Endothelial cell of umbilical vein (primary cell): Measurements from ENCODE around the gene CDH23. TPM values are rescaled to one million over a fixed set of nuclear protein-coding genes. Genes with fewer than 3 reads are reported as not detected.

Experiments used
- BruUV-seq: library from RNA; stranded (reverse); fragments of 400-500 nt; replicated peaks from 2 replicates; lab custom pipeline; 2021; lab: Mats Ljungman, UMichigan
- CTCF ChIA-PET: fragments of 300-600, 350-600 bp; sonication (Branson Sonifier 250); formaldehyde crosslinking; loops from one replicate; lab custom pipeline; 2021; ENCODE audit warnings: antibody characterized with exemption, inconsistent platforms; lab: Charles Lee
- POLR2A ChIA-PET: fragments of 300-600, 350-600 bp; sonication (Branson Sonifier 250); formaldehyde crosslinking; loops from one replicate; lab custom pipeline; 2021; ENCODE audit warnings: antibody characterized with exemption, inconsistent platforms; lab: Charles Lee
- DNase-seq: peaks from one replicate; pipeline ENCODE4 v3.0.0-alpha.2; 2011; ENCODE audit warnings: low read depth, low spot score
- FAIRE-seq: peaks from 2 replicates; lab custom pipeline; 2011; peaks lifted over from hg19 to GRCh38; lab: Jason Lieb, UNC
- H2AFZ ChIP-seq: 2 replicates; pipeline ENCODE4 v1.6.0; 2012; ENCODE audit warnings: low read depth, low read length, control low read depth, inconsistent platforms
- H3K27ac ChIP-seq: 2 replicates; pipeline ENCODE4 v1.5.1; 2011; ENCODE audit warnings: low read depth, mild to moderate bottlenecking, control low read depth, low read length, moderate library complexity; ENCODE audit not compliant: insufficient read depth
- H3K27me3 ChIP-seq, 2 experiments: 2 replicates each; pipeline versions ENCODE4 v1.6.0 to v1.6.1; 2011; ENCODE audit warnings: low read length in 2 of 2, mixed read lengths in 1 of 2; ENCODE audit not compliant: control insufficient read depth in 2 of 2, insufficient read depth in 2 of 2
- H3K36me3 ChIP-seq, 2 experiments: 2 replicates in 1 of 2; 3 replicates in 1 of 2; pipeline ENCODE4 v1.5.1; 2011; ENCODE audit warnings: low read length in 2 of 2, mild to moderate bottlenecking in 1 of 2, moderate library complexity in 1 of 2; ENCODE audit not compliant: control insufficient read depth in 2 of 2, insufficient read depth in 2 of 2; ENCODE audit errors: extremely low read depth in 1 of 2
- H3K4me1 ChIP-seq: 3 replicates; pipeline ENCODE4 v1.5.1; 2011; ENCODE audit warnings: mild to moderate bottlenecking, low read length; ENCODE audit not compliant: control insufficient read depth, insufficient read depth; ENCODE audit errors: extremely low read depth
- H3K4me2 ChIP-seq: 2 replicates; pipeline ENCODE4 v1.6.1; 2011; ENCODE audit warnings: low read length, control low read depth, mixed read lengths; ENCODE audit not compliant: insufficient read depth
- H3K4me3 ChIP-seq, 3 experiments: fragments of 200-600 bp in 1 of 3; sonication (generic), shearing (Covaris generic) in 1 of 3; replicated peaks in 1 of 3; 2 replicates each; pipeline ENCODE4 v1.5.1; 2011 to 2016; ENCODE audit warnings: control low read depth in 3 of 3, low read length in 3 of 3, mild to moderate bottlenecking in 2 of 3, inconsistent platforms in 1 of 3, low read depth in 1 of 3, moderate library complexity in 1 of 3; ENCODE audit not compliant: insufficient read depth in 1 of 3
- H3K79me2 ChIP-seq: 2 replicates; pipeline ENCODE4 v1.6.0; 2012; ENCODE audit warnings: low read length, inconsistent platforms; ENCODE audit not compliant: control insufficient read depth, insufficient read depth
- H3K9ac ChIP-seq: replicated peaks from 2 replicates; pipeline ENCODE3; 2011; ENCODE audit warnings: low read length, control low read depth; ENCODE audit not compliant: insufficient read depth; ENCODE audit errors: extremely low read depth
- H3K9me1 ChIP-seq: replicated peaks from 3 replicates; pipeline ENCODE4 v1.6.0; 2011; ENCODE audit warnings: mild to moderate bottlenecking, low read length; ENCODE audit not compliant: control insufficient read depth, insufficient read depth; ENCODE audit errors: extremely low read depth
- H3K9me3 ChIP-seq: replicated peaks from 2 replicates; pipeline ENCODE4 v1.5.1; 2012; ENCODE audit warnings: low read length, inconsistent platforms; ENCODE audit not compliant: control insufficient read depth, insufficient read depth
- H4K20me1 ChIP-seq: replicated peaks from 2 replicates; pipeline ENCODE3; 2011; ENCODE audit warnings: mild to moderate bottlenecking, low read length; ENCODE audit not compliant: control insufficient read depth, insufficient read depth; ENCODE audit errors: extremely low read depth
- CTCF ChIP-seq, 2 donors: IDR thresholded peaks; 1 replicate in 1 of 2; 2 replicates in 1 of 2; pipeline ENCODE4 v1.5.1; 2011; ENCODE audit warnings: low read length in 2 of 2, mild to moderate bottlenecking in 2 of 2, moderate library complexity in 2 of 2, control low read depth in 1 of 2, inconsistent platforms in 1 of 2, low read depth in 1 of 2; ENCODE audit not compliant: insufficient read depth in 1 of 2; ENCODE audit errors: extremely low read depth in 1 of 2
- EZH2 ChIP-seq: IDR thresholded peaks from 2 replicates; pipeline ENCODE4 v1.6.1; 2012; ENCODE audit warnings: borderline replicate concordance, low read depth, mild to moderate bottlenecking, moderate library complexity, low read length, inconsistent platforms; ENCODE audit not compliant: severe bottlenecking
- FOS ChIP-seq: IDR thresholded peaks from 2 replicates; pipeline ENCODE4 v1.6.1; 2011; ENCODE audit warnings: mild to moderate bottlenecking, low read length, moderate library complexity, borderline replicate concordance; ENCODE audit not compliant: insufficient read depth
- GATA2 ChIP-seq: IDR thresholded peaks from 2 replicates; pipeline ENCODE4 v1.7.0; 2011; ENCODE audit warnings: low read depth, mild to moderate bottlenecking, moderate library complexity, mixed read lengths, low read length; ENCODE audit not compliant: insufficient read length, insufficient read depth
- MAX ChIP-seq: IDR thresholded peaks from 2 replicates; pipeline ENCODE4 v1.6.1; 2011; ENCODE audit not compliant: insufficient read depth, insufficient read length
- MYC ChIP-seq: IDR thresholded peaks from one replicate; pipeline ENCODE4 v1.6.1; 2011; ENCODE audit warnings: mild to moderate bottlenecking, low read depth, low read length
- POLR2A ChIP-seq: IDR thresholded peaks from 2 replicates; pipeline ENCODE4 v1.6.1; 2012; ENCODE audit warnings: low read depth, mild to moderate bottlenecking, control low read depth, low read length
- POLR2AphosphoS5 ChIP-seq: IDR thresholded peaks from 2 replicates; pipeline ENCODE4 v1.6.1; 2012; ENCODE audit warnings: low read depth, mild to moderate bottlenecking, control low read depth, low read length, moderate library complexity; ENCODE audit not compliant: insufficient read depth
- dilution Hi-C: fragments of 300-500 bp; cut with MboI; formaldehyde crosslinking; loops from one replicate; pipeline ENCODE4 v1.15.0; 2019; ENCODE audit warnings: low sequenced_read_pairs; ENCODE audit not compliant: extremely low pct_ligation_motif_present
- intact Hi-C: fragments of 100-400 bp; cut with micrococcal nuclease; formaldehyde crosslinking; loops from one replicate; pipeline ENCODE4 v1.10.0; 2022
- polyA plus RNA-seq, 4 experiments: library from polyadenylated mRNA; depleted of rRNA in 3 of 4; stranded (reverse) in 3 of 4; unstranded in 1 of 4; fragments of >200 nt; gene quantifications; 2 replicates each; pipeline versions ENCODE4 v1.2.1 to v1.2.3, GENCODE V29; 2011 to 2012; ENCODE audit warnings: missing spikeins in 1 of 4
- total RNA-seq: library from RNA; stranded (reverse); gene quantifications from 2 replicates; pipeline ENCODE4 v1.2.3, GENCODE V29; 2021

CDH23 gene
- total and polyA plus RNA-seq, 2 donors (not counting 3 experiments of a cell fraction or from before 2014, with no cell fraction given): not detected

- no peaks in the 10 kb centered on the region for H3K4me1 ChIP-seq
- FAIRE-seq (no peak), DNase-seq (no peak)
- no peak overlapping the region for H3K4me3 ChIP-seq
- H3K9me1 ChIP-seq: no peaks in the 10 kb centered on the region
- H3K4me2 ChIP-seq: no peak overlapping the region
- POLR2A ChIA-PET: no interaction called here
- no peaks in the 10 kb centered on the region for H3K79me2 ChIP-seq
- H3K27ac ChIP-seq: no peak overlapping the region
- no peaks in the 10 kb centered on the region for H3K36me3 ChIP-seq
- no peaks in the 10 kb centered on the region for H4K20me1 ChIP-seq
- TF ChIP-seq POLR2A: no peak
- TF ChIP-seq MYC: no peak
- TF ChIP-seq GATA2: no peak
- no peak for TF ChIP-seq EZH2
- H3K27me3 ChIP-seq: peaks cover 6 to 16% of the 10 kb centered on the region in 2 experiments
- dilution Hi-C loops (no loop called here), intact Hi-C loops (no loop called here)
- BruUV-seq: no TSS peak
- H3K9ac ChIP-seq: no peak overlapping the region
- CTCF ChIA-PET: interaction anchor here (1.7 kb wide), 1 partner anchor 43 kb away, joined by 8 read pairs; no protein-coding TSS in a partner anchor
- no peaks in the 10 kb centered on the region for H3K9me3 ChIP-seq
- H2AFZ ChIP-seq: no peak overlapping the region
Observed at GRCh38 chr10:71527135-71527534, 130.4 kb downstream of the CDH23 start.

- Histone ChIP-seq H3K27ac (no peak overlapping the region), H2AFZ (no peak overlapping the region), H3K4me3 (no peak overlapping the region), H4K20me1 (no peaks in the 10 kb centered on the region), H3K9ac (no peak overlapping the region), H3K4me1 (no peaks in the 10 kb centered on the region), H3K27me3 (peaks cover 4% of the 10 kb centered on the region in 2 experiments), H3K79me2 (no peaks in the 10 kb centered on the region), H3K9me3 (no peaks in the 10 kb centered on the region), H3K36me3 (no peaks in the 10 kb centered on the region), H3K4me2 (no peak overlapping the region), H3K9me1 (no peaks in the 10 kb centered on the region)
- TF ChIP-seq GATA2 (no peak), CTCF (IDR thresholded peaks at IDR 0.05; ENCODE audit: extremely low read depth in 1 of 2, insufficient read depth in 1 of 2, low read depth in 1 of 2, low read length in 2 of 2) (no peak), POLR2AphosphoS5 (no peak), MAX (no peak), FOS (no peak)
- POLR2A ChIA-PET: no interaction called here
- intact Hi-C loops (no loop called here), dilution Hi-C loops (no loop called here)
- CTCF ChIA-PET: no interaction called here
- no TSS peak for BruUV-seq
- DNase-seq: no peak
- no peak for FAIRE-seq
Observed at GRCh38 chr10:71528371-71529206, 131.9 kb downstream of the CDH23 start.
